Erythroblast (primary cell): Measurements from ENCODE around the gene HTRA2.
"Not testable (repeated sequence)": the region's sequence is repeated elsewhere in the genome, so short reads cannot be mapped to it uniquely, and the experiment has no call there.

ENCODE experiments used
- DNase-seq, 2 experiments: peaks; one replicate each; lab custom pipeline; 2025; lab: John Stamatoyannopoulos, UW
- GATA1 ChIP-seq: IDR thresholded peaks from 2 replicates; pipeline ENCODE4 v1.6.1; 2011; ENCODE audit warnings: low read depth, mild to moderate bottlenecking, control low read depth, low read length, moderate library complexity
- POLR2A ChIP-seq: IDR thresholded peaks from 2 replicates; pipeline ENCODE4 v1.6.1; 2011; ENCODE audit warnings: mild to moderate bottlenecking, low read length

HTRA2 gene

DNA sequence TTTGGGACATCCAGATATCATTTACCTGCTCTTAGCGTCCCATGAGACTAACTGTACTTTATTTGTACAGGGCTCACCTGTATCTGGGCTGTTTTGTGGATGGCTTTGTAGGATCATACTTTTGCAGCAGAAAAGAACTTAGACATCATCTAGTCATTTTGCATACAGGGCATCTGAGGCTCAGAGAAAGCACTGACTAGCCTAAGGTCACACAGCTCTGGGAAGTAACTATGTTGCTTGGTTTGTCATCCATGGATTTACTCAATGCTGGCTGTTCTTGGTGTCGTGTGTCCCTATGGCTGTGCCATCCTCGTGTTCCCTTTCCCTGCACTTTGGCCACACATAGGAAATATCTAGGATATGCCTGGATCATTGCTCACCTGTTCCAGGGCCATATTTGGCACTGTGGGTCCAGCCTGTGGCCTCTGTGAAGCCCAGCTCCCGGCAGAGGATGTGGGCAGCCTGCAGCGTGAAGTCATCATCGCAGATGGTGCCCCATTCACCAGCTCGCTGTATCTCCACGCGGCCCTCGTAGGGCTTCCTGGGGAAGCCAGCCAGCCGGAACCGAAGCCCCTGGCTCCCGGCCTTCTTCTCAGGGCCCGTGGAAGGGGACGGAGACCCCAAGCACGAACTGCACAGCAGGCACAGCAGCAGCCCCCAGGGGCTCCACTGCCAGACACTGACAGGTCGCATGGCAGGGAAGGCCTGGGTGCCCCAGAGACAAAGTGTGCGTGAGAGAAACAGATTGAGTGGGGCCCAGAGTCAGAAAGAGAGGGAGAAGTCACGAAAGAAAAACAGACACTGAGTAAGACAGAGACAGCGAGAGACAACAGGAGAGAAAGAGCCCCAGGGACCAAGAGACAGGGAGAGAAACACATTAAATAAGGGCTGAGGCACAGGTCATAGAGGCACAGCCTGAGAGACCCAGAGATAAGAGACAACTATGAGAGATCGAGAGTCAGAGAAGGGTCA is 22.5 kb downstream of the HTRA2 start:
- TF ChIP-seq POLR2A, result no peak
- no peak for TF ChIP-seq GATA1
- DNase-seq, result no peak

DNA sequence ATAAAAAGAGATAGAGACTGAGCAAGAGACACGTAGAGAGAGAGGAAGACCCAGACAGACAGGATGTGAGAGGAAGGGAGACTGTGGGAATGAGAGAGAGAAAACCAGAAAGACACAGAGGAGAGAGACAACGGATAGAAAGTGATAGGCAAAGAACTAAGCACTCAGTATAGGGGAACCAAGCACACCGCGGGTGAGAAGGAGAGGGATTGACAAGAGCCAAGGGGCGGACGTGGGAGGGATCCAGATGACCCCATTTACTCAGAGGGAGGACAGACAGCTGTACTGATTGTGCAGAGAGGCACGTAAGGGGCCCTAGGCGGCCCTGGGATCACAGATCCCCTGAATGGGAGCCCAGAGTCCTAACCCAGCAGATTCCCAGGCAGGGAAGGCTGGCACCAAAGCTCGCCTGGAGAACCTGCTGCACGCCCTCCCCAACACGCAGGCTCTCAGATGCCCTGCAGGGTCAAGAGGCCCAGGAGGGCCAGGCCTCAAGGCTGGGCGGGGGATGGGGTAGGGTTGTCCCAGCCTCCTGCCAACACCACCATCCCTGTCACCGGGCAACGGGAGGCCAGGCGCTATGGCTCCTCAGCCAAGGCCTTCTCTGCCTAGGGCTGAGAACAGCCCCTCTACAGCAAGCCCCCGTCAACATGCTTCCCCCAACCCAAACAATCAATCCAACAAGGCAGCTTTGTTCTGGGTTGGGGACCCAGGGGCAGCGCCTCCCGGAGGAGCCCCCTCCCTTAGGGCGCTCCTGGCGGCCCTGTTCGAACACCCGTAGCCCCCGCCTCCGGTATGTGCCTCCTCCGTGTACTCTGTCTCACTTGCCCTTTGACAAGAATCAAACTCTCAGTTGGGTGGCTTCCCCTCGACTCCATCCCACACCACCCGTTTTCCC is 23.4 kb downstream of the HTRA2 start:
- TF ChIP-seq GATA1 (no peak), POLR2A (no peak)
- DNase-seq, result peak in 1 of 2 experiments; percentile 38

DNA sequence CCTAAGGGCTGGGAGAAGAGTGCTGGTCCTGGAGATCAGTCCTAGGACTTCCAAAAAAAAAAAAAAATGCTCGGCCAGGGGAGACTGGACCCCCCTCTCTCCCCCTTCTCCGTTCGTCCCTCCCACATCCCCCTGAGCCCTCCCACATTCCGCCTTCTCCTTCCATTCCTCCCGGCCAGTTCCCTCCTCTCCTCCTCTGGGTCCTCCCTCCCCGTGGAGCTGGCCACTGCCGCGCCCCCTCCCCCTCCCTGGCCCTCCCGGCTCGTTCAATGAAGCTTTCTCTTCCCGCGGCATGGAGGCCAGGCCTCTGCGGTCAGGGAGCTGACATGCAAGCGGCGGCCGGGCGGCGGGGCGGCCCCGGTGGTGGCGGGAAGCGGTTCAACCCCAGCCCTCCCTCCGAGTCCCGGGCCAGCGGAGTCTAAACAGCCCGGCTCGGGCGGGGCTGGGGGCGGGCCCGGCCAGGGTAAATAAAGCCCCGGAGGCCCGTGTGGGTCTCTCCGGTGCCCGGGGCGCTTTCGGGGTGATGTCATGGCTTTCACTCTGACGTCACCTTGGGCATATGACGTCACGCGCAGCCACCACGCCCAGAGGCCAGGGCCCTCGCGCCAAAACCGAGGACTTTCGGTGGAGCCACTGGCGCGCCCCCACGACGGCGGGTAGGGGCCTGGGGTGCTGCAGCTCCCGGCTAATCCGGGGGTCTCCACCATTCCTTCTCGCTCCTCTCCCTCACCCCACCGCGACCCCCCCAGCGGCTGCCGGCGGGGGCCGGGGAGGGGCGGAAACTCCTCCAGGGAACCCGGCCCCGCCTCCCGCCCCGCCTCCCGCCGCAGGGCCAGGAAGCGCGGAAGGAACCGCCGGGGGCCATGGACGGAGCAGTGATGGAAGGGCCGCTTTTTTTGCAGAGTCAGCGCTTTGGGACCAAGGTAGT is 24.4 kb downstream of the HTRA2 start, which contains the start of the genes DOK1 and LOXL3:
Gene DOK1, plus strand, starts transcription at position 829 of the 928 bp plus-strand sequence. Its CDS starts 35 bp downstream, at position 864.
Gene LOXL3, minus strand, starts transcription at position 51 of the 928 bp plus-strand sequence. CDS start 1,308 bp downstream, outside the sequence.
- peak; percentile 85 to 91 for DNase-seq
- TF ChIP-seq GATA1 (no peak), POLR2A (no peak)

DNA sequence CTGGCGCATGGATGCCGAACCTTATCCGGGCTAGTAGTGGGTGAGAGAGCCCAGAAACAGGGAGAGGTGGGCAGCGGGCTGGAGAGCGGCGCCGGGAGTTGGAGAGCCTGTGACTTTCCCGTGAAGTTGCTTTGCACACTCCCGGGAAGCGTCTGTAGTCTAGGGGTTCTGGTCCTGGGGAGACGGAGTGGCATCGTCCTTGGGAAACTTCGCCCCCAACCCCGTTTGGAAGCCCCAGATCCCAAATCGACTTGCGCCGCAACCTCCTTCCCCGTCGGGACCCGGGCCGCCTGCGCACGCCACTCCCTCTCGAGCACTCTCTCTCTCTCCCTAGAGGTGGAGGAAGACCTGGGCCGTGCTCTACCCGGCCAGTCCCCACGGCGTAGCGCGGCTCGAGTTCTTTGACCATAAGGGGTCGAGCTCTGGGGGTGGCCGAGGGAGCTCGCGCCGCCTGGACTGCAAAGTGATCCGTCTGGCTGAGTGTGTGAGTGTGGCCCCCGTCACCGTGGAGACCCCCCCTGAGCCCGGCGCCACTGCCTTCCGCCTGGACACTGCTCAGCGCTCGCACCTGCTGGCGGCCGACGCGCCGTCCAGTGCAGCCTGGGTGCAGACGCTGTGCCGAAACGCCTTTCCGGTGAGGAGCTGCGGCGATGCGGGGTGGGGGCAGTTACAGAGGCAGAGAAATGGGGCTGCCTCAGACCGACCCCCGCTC is 25.2 kb downstream of the HTRA2 start:
- DNase-seq, result peak; percentile 66 to 76
- TF ChIP-seq GATA1, result no peak
- TF ChIP-seq POLR2A, result peak; percentile 47

DNA sequence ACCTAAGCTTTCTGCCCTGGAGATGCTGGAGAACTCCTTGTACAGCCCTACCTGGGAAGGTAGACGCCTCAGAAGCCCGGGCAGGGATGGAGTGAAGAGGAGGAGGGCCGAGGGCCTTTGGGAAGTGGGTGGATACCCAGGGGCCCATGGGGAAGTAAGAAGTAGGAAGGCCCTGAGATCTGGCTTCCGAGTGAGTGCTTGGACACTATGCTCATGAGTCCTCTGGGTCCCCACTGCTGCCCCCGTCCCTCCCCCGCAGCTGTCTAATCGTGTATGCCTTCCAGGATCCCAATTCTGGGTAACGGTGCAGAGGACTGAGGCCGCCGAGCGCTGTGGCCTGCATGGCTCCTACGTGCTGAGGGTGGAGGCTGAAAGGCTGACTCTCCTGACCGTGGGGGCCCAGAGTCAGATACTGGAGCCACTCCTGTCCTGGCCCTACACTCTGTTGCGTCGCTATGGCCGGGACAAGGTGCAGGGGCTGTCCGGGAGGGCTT is 25.9 kb downstream of the HTRA2 start:
- no peak for TF ChIP-seq GATA1
- TF ChIP-seq POLR2A, result no peak
- DNase-seq, result no peak

DNA sequence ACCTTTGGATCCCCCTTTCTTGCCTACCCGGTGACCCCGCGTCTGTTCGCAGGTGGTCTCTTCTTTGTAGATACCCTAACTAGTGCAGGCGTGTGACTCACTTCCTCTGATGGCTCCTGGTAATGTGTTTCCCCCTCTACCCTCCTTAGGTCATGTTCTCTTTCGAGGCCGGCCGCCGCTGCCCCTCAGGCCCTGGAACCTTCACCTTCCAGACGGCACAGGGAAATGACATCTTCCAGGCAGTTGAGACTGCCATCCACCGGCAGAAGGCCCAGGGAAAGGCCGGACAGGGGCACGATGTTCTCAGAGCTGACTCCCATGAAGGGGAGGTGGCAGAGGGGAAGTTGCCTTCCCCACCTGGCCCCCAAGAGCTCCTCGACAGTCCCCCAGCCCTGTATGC is 26.4 kb downstream of the HTRA2 start:
- DNase-seq, result no peak
- no peak for TF ChIP-seq GATA1
- TF ChIP-seq POLR2A, result no peak

DNA sequence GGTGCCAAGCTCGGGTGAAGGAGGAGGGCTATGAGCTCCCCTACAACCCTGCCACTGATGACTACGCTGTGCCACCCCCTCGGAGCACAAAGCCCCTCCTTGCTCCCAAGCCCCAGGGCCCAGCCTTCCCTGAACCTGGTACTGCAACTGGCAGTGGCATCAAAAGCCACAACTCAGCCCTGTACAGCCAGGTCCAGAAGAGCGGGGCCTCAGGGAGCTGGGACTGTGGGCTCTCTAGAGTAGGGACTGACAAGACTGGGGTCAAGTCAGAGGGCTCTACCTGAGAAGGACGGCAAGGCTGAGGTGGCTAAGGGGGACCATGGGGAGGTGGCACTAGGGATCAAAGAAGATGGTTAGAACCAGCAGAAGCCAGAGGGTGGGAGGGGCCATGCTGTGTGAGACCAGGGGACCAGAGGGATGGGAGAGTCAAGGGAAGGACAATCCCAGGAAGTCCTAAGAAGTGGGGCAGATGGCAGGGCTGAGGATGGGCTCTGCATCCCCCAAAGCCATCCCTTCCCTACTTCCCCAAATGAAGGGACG is 27.2 kb downstream of the HTRA2 start:
- no peak for DNase-seq
- TF ChIP-seq POLR2A (no peak), GATA1 (no peak)

DNA sequence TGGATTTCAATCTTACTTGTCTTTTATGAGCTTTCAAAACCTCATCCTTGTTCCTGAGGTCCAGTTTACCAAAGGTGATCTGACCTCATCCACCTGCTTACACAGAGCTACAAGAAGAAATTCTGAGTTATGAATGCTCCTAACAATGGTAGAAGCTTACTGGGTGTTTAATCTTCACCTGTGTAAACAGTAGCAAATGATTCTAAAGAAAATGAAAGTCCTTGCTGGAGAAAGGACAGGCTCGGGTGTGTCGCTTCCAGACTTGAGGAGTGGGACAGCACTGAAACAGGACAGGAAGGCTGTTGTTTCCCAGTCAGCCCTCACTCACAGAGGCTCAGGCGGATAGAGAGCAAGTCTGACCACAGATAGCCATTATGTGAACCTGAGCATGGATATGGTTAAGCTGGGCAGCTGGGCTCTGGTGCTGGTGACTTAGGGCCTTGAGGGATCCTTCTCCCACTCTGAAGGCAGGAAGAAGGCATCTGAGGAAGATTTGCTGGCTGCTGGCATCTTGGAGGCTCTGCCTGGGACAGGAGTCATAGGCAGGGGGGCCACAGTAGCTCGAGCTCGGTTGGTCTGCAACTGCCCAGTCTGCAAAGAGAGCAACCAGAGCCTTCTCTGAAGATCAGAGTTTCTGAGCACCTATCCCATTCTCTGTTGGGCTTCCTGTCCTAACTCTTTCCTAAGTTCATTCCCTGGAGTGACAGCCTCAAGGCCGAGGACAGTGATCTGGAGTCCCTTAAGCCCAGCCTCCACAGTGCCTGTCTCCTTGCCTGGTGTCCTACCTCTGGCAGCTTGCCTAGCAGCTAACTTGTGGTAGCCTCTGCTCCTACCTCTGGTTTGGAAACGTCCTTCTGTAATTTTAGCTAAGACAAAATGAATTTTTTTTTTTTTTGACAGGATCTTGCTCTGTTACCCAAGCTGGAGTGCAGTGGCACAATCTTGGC is 28.8 kb downstream of the HTRA2 start:
- TF ChIP-seq POLR2A, result no peak
- no peak for TF ChIP-seq GATA1

DNA sequence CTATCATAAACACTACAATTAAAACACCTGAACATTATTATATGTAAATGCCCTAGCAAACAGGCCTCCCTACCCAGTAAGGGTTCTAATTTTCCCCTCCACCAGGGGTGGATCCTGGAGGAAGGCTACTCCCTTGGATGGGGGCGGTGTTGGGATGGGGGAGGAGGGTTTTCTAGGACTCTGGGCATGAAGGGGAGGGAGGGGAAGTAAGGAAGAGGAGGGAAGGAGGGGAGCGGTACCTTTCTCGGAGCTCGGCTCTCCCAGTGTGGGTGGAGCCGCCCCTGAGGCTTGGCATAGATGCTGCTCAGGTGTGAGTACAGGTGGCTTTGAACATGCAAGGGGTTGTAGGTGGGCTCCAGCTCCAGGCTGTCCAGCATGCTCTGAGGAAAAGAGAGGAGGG is 30.2 kb downstream of the HTRA2 start:
- no peak for DNase-seq
- no peak for TF ChIP-seq POLR2A
- no peak for TF ChIP-seq GATA1

More for the DNA sequence above, 28.8 kb downstream of the HTRA2 start:
- no peak for DNase-seq

DNA sequence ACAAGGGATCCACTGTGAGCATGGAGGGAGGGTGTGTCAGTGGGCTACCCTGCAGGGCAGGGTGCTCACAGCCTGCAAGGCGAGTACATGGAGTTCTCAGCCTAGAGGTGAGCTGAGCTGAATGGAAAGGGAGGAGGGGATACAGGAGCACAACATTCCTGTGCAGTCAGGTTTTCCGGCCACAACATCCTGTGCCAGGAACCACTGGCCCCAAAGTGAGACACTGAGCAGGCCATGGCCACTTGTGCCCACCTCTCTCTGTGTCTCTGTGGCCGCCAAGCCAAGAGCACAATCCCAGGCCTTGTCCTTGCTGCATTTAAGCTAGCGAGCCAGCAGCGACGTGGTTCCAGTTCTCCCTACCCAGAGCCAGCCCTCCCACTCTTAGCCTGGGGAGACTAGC is 30.9 kb downstream of the HTRA2 start:
- no peak for DNase-seq
- no peak for TF ChIP-seq POLR2A
- no peak for TF ChIP-seq GATA1

DNA sequence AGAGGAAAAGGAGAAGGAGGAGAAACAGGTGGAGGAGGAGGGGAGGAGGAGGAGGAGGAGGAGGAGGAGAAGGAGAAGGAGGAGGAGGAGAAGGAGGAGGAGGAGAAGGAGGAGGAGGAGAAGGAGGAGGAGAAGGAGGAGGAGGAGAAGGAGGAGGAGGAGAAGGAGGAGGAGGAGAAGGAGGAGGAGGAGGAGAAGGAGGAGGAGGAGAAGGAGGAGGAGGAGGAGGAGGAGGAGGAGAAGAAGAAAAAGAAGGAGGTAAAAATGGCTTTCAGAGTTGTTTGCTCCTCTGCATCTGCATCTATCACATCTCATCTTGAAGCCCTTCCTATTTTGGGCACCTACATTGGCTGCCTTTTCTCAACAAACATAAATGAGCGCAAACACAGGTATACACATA is 31.3 kb downstream of the HTRA2 start:
- not testable (repeated sequence) for DNase-seq
